H1 (cell line): ENCODE data around the gene BMF. TPM values are rescaled to one million over a fixed set of nuclear protein-coding genes. Genes with fewer than 3 reads are reported as not detected.
A peak's percentile ranks its signal among the peaks of the same experiment; 100 is the strongest.

ENCODE experiments used
- CTCF ChIA-PET: fragments of 300-600 bp; sonication (Branson Sonifier 250); formaldehyde crosslinking; loops from one replicate; lab custom pipeline; 2021; ENCODE audit not compliant: partially characterized antibody; lab: Charles Lee
- POLR2A ChIA-PET: fragments of 300-600 bp; sonication (Branson Sonifier 250); formaldehyde crosslinking; loops from one replicate; lab custom pipeline; 2021; ENCODE audit warnings: inconsistent platforms; ENCODE audit not compliant: partially characterized antibody; lab: Charles Lee
- DNase-seq, 2 experiments: peaks; one replicate each; pipeline versions ENCODE4 v3.0.0 to v3.0.0-alpha.2; 2010 to 2022; ENCODE audit warnings: low spot score in 2 of 2, low read depth in 1 of 2, mixed read lengths in 1 of 2
- FAIRE-seq: peaks from 2 replicates; lab custom pipeline; 2011; peaks lifted over from hg19 to GRCh38; lab: Jason Lieb, UNC
- H2AFZ ChIP-seq: 2 replicates; pipeline ENCODE4 v1.8.1; 2012; ENCODE audit warnings: low read length, inconsistent platforms
- H2AK5ac ChIP-seq: 2 replicates; pipeline ENCODE4 v1.6.1; 2013; ENCODE audit warnings: low read depth, low read length
- H2BK120ac ChIP-seq: replicated peaks from 2 replicates; pipeline ENCODE3; 2013; ENCODE audit warnings: low read depth, low read length, inconsistent platforms
- H2BK12ac ChIP-seq: 2 replicates; pipeline ENCODE4 v1.6.1; 2013; ENCODE audit warnings: low read depth, low read length
- H2BK15ac ChIP-seq: 2 replicates; pipeline ENCODE4 v1.6.1; 2013; ENCODE audit warnings: low read length
- H2BK20ac ChIP-seq: 2 replicates; pipeline ENCODE4 v1.6.1; 2013; ENCODE audit warnings: low read length
- H2BK5ac ChIP-seq: 2 replicates; pipeline ENCODE4 v1.6.1; 2013; ENCODE audit warnings: low read depth, low read length
- H3K14ac ChIP-seq: 2 replicates; pipeline ENCODE4 v1.6.1; 2013; ENCODE audit warnings: inconsistent platforms; ENCODE audit not compliant: insufficient read length
- H3K18ac ChIP-seq: 2 replicates; pipeline ENCODE4 v1.6.1; 2013; ENCODE audit warnings: low read length; ENCODE audit errors: extremely low read depth
- H3K23ac ChIP-seq: 2 replicates; pipeline ENCODE4 v1.6.1; 2013; ENCODE audit warnings: inconsistent platforms; ENCODE audit not compliant: insufficient read length
- H3K23me2 ChIP-seq: 2 replicates; pipeline ENCODE4 v1.6.1; 2013; ENCODE audit warnings: low read depth, low read length
- H3K27ac ChIP-seq: 2 replicates; pipeline ENCODE4 v1.6.1; 2011; ENCODE audit warnings: low read depth, low read length, inconsistent platforms
- H3K27me3 ChIP-seq, 4 experiments: replicated peaks in 1 of 4; 1 replicate in 1 of 4; 2 replicates in 3 of 4; pipeline versions ENCODE4 v1.6.1 to v1.8.1; 2011 to 2013; ENCODE audit warnings: low read length in 3 of 4, mild to moderate bottlenecking in 3 of 4, inconsistent platforms in 2 of 4, mixed read lengths in 2 of 4, moderate library complexity in 1 of 4; ENCODE audit not compliant: control insufficient read depth in 3 of 4, insufficient read depth in 3 of 4; ENCODE audit errors: extremely low read depth in 1 of 4
- H3K36me3 ChIP-seq, 4 experiments: 2 replicates each; pipeline versions ENCODE4 v1.6.1 to v1.8.1; 2011 to 2013; ENCODE audit warnings: mild to moderate bottlenecking in 4 of 4, low read length in 3 of 4, moderate library complexity in 2 of 4, control low read depth in 1 of 4, inconsistent platforms in 1 of 4; ENCODE audit not compliant: insufficient read depth in 4 of 4, control insufficient read depth in 2 of 4
- H3K4ac ChIP-seq: replicated peaks from 2 replicates; pipeline ENCODE3; 2013; ENCODE audit warnings: low read length, low read depth, mixed read lengths, inconsistent platforms; ENCODE audit not compliant: insufficient read length
- H3K4me1 ChIP-seq, 4 experiments: replicated peaks in 1 of 4; 1 replicate in 1 of 4; 2 replicates in 3 of 4; pipeline versions ENCODE4 v1.6.1 to v1.8.1; 2011 to 2013; ENCODE audit warnings: low read length in 3 of 4, inconsistent platforms in 2 of 4, mixed read lengths in 1 of 4; ENCODE audit not compliant: insufficient read depth in 4 of 4, control insufficient read depth in 3 of 4
- H3K4me2 ChIP-seq, 2 experiments: 2 replicates each; pipeline versions ENCODE4 v1.6.1 to v1.8.1; 2011 to 2013; ENCODE audit warnings: low read depth in 2 of 2, low read length in 2 of 2, control low read depth in 1 of 2, inconsistent platforms in 1 of 2, mild to moderate bottlenecking in 1 of 2; ENCODE audit not compliant: insufficient read depth in 1 of 2
- H3K4me3 ChIP-seq, 4 experiments: fragments of 200-600, 300-600 bp in 1 of 4; sonication (generic), shearing (Covaris generic), sonication (Bioruptor Twin) in 1 of 4; 2 replicates each; pipeline versions ENCODE4 v1.5.1 to v1.8.1; 2011 to 2016; ENCODE audit warnings: low read length in 4 of 4, low read depth in 3 of 4, control low read depth in 2 of 4, inconsistent platforms in 2 of 4, mild to moderate bottlenecking in 2 of 4, mixed read lengths in 1 of 4, moderate library complexity in 1 of 4; ENCODE audit not compliant: insufficient read depth in 2 of 4; ENCODE audit errors: extremely low read depth in 1 of 4
- H3K56ac ChIP-seq: replicated peaks from 2 replicates; pipeline ENCODE3; 2013; ENCODE audit warnings: low read depth, mild to moderate bottlenecking, mixed read lengths, low read length, inconsistent platforms; ENCODE audit not compliant: insufficient read length
- H3K79me1 ChIP-seq: 2 replicates; pipeline ENCODE4 v1.6.1; 2013; ENCODE audit warnings: low read depth, low read length, control low read depth
- H3K79me2 ChIP-seq, 2 experiments: 2 replicates each; pipeline versions ENCODE4 v1.6.1 to v1.8.1; 2012 to 2013; ENCODE audit warnings: low read length in 2 of 2, mild to moderate bottlenecking in 2 of 2, inconsistent platforms in 1 of 2; ENCODE audit not compliant: insufficient read depth in 2 of 2, control insufficient read depth in 1 of 2
- H3K9ac ChIP-seq, 4 experiments: replicated peaks in 1 of 4; 1 replicate in 1 of 4; 2 replicates in 3 of 4; pipeline versions ENCODE4 v1.6.1 to v1.8.1; 2011 to 2013; ENCODE audit warnings: low read depth in 3 of 4, low read length in 3 of 4, control low read depth in 2 of 4, mild to moderate bottlenecking in 2 of 4, moderate library complexity in 2 of 4, inconsistent platforms in 1 of 4; ENCODE audit errors: extremely low read depth in 1 of 4
- H3K9me3 ChIP-seq, 2 experiments: 2 replicates each; pipeline versions ENCODE4 v1.6.1 to v1.8.1; 2012 to 2013; ENCODE audit warnings: mild to moderate bottlenecking in 2 of 2, moderate library complexity in 2 of 2, control low read depth in 1 of 2, inconsistent platforms in 1 of 2, low read depth in 1 of 2, low read length in 1 of 2, mixed read lengths in 1 of 2; ENCODE audit not compliant: insufficient read depth in 2 of 2
- H4K20me1 ChIP-seq, 2 experiments: replicated peaks in 1 of 2; 2 replicates each; pipeline versions ENCODE3 to v1.8.1; 2011 to 2013; ENCODE audit warnings: inconsistent platforms in 2 of 2, low read length in 2 of 2, mild to moderate bottlenecking in 1 of 2; ENCODE audit not compliant: insufficient read depth in 2 of 2, control insufficient read depth in 1 of 2
- H4K5ac ChIP-seq: 2 replicates; pipeline ENCODE4 v1.6.1; 2013; ENCODE audit warnings: low read length, low read depth, mixed read lengths, inconsistent platforms; ENCODE audit not compliant: insufficient read length
- H4K8ac ChIP-seq: 2 replicates; pipeline ENCODE4 v1.8.0; 2013; ENCODE audit warnings: mild to moderate bottlenecking, moderate library complexity, low read length, inconsistent platforms; ENCODE audit not compliant: insufficient read depth; ENCODE audit errors: extremely low read depth
- H4K91ac ChIP-seq: replicated peaks from 2 replicates; pipeline ENCODE3; 2013; ENCODE audit warnings: low read length, mixed read lengths, inconsistent platforms; ENCODE audit not compliant: insufficient read length
- RAD21 ChIP-seq, 2 experiments: IDR thresholded peaks in 1 of 2; conservative IDR thresholded peaks in 1 of 2; 2 replicates each; pipeline ENCODE4 v1.6.1; 2011; ENCODE audit warnings: low read depth in 2 of 2, low read length in 2 of 2, improper control_type of control experiment in 1 of 2, inconsistent platforms in 1 of 2, mild to moderate bottlenecking in 1 of 2, moderate library complexity in 1 of 2
- TAF7 ChIP-seq: optimal IDR thresholded peaks from 2 replicates; pipeline ENCODE3; 2011; ENCODE audit warnings: low read depth, mild to moderate bottlenecking, inconsistent platforms, low read length, moderate library complexity, borderline replicate concordance
- WGBS, 2 experiments: shearing (Covaris generic) in 1 of 2; methylation state at CpG; one replicate each; pipeline versions ENCODE4 v1.1.6 to v1.1.7; 2013 to 2015; ENCODE audit warnings: low lambda C conversion rate in 2 of 2, mixed read lengths in 2 of 2, inconsistent platforms in 1 of 2, low coverage in 1 of 2, missing lambda C conversion rate in 1 of 2; ENCODE audit not compliant: insufficient replicate concordance in 2 of 2, insufficient coverage in 1 of 2, insufficient read length in 1 of 2; ENCODE audit errors: extremely low coverage in 1 of 2, missing lambda C conversion rate in 1 of 2; 5-methylcytosine and 5-hydroxymethylcytosine counted together
- polyA plus RNA-seq, 7 experiments: library from polyadenylated mRNA; depleted of rRNA in 3 of 7; stranded (reverse) in 5 of 7; unstranded in 2 of 7; fragments of >200 nt in 5 of 7; fragments of 200-250 nt in 2 of 7; gene quantifications; 1 replicate in 5 of 7; 2 replicates in 1 of 7; 4 replicates in 1 of 7; pipeline versions ENCODE4 v1.2.1 to v1.2.3, GENCODE V29; 2011 to 2013; ENCODE audit warnings: missing spikeins in 2 of 7, mixed read lengths in 2 of 7
- total RNA-seq: library from RNA; stranded (reverse); fragmentation: NEBNext Ultra II Directional; extraction: Animal tissue kit (Norgen Biotek cat#: 25700); gene quantifications from 2 replicates; pipeline ENCODE4 v1.2.1, GENCODE V29; 2021
- TF ChIP-seq, protein P1 (sequence below), 3 experiments: IDR thresholded peaks; 1 replicate in 2 of 3; 2 replicates in 1 of 3; pipeline versions ENCODE4 v1.5.1 to v1.6.1; 2011; ENCODE audit warnings: low read length in 3 of 3, mild to moderate bottlenecking in 3 of 3, inconsistent platforms in 2 of 3, low read depth in 1 of 3, moderate library complexity in 1 of 3; ENCODE audit not compliant: insufficient read depth in 1 of 3; ENCODE audit errors: control extremely low read depth in 1 of 3

Gene BMF
- total and polyA plus RNA-seq, 2 of the 8 experiments (the other 6 are each of a cell fraction or from before 2014, with no cell fraction given), result 21.2 to 24.2 TPM

DNA sequence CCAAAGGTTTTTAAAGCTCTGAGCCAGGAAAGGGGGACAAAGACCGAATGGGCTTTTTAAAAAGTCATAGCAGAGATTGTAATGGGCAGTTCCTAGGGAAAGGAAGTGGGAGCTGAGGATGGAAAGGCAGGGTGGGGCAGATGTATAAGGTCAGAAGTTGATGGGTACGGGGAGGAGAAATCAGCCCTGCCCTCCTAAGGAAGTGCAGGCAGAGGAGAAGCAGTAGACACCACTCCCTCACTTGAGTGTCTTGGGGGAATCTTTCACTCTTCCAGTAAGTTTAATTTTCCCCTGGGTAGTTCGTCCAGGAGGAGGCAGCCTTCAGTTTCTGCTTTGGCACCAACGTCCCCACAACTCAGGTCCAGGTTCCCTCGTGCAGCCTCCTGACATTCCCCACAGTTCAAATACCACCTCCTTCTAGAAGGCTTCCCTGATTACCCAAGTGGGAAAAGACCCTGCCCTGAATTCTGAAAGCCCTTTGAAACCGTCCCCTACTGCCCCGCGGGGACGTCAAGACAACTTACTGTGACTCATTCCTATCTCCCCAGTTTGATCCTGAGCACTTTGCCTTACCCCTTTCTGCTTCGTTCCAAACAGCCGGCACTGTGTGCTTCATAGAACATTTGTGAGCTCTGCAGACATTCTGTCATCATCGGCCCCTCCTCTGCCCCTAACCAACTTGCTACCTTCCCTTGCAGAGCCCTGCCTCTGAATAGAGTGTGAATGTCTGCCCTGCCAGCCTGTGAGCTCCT is 55.4 kb downstream of the BMF start:
- Histone ChIP-seq H2BK5ac (no peak overlapping the region), H4K20me1 (peaks cover 0 to 4% of the 10 kb centered on the region in 2 experiments), H3K18ac (no peak overlapping the region), H3K9ac (no peak overlapping the region), H3K79me1 (no peaks in the 10 kb centered on the region), H3K4me3 (no peak overlapping the region), H3K23me2 (peaks cover 6% of the 10 kb centered on the region; the same call in 1 of the 2 replicates), H3K36me3 (no peaks in the 10 kb centered on the region), H3K56ac (no peak overlapping the region), H2BK20ac (no peak overlapping the region), H2BK15ac (no peak overlapping the region), H3K79me2 (no peaks in the 10 kb centered on the region), H3K9me3 (no peaks in the 10 kb centered on the region), H3K4me2 (no peak overlapping the region), H4K91ac (no peak overlapping the region), H2BK120ac (no peak overlapping the region), H3K4me1 (peaks cover 3 to 13% (median 5%) of the 10 kb centered on the region in 4 experiments), H4K5ac (no peak overlapping the region), H3K27me3 (no peaks in the 10 kb centered on the region), H2AK5ac (no peak overlapping the region; the same call in 1 of the 2 replicates), H3K4ac (no peak overlapping the region), H3K14ac (no peak overlapping the region), H3K27ac (no peak overlapping the region), H2BK12ac (0 out of 2 replicates have a peak overlapping the region, but pooled peaks have one; percentile 7), H2AFZ (no peak overlapping the region), H4K8ac (no peak overlapping the region), H3K23ac (no peak overlapping the region)
- ChIA-PET CTCF (interaction anchor here (0.6 to 5.7 kb wide), 29 partner anchors 9 to 536 kb away, joined by 3 to 99 read pairs (median 5); partner anchors contain the start of gene BMF), POLR2A (interaction anchor here (1.0 to 2.5 kb wide), 8 partner anchors 11 to 232 kb away, joined by 3 to 10 read pairs (median 5); partner anchors contain the start of genes BMF and BUB1B)
- no peak for DNase-seq
- no peak for FAIRE-seq
- TF ChIP-seq, protein P1, sequence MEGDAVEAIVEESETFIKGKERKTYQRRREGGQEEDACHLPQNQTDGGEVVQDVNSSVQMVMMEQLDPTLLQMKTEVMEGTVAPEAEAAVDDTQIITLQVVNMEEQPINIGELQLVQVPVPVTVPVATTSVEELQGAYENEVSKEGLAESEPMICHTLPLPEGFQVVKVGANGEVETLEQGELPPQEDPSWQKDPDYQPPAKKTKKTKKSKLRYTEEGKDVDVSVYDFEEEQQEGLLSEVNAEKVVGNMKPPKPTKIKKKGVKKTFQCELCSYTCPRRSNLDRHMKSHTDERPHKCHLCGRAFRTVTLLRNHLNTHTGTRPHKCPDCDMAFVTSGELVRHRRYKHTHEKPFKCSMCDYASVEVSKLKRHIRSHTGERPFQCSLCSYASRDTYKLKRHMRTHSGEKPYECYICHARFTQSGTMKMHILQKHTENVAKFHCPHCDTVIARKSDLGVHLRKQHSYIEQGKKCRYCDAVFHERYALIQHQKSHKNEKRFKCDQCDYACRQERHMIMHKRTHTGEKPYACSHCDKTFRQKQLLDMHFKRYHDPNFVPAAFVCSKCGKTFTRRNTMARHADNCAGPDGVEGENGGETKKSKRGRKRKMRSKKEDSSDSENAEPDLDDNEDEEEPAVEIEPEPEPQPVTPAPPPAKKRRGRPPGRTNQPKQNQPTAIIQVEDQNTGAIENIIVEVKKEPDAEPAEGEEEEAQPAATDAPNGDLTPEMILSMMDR (IDR thresholded peaks at IDR 0.05; ENCODE audit: control extremely low read depth in 1 of 3, insufficient read depth in 1 of 3, low read depth in 1 of 3, low read length in 3 of 3), result peak; percentile 42 to 62 (median 50)
- TF ChIP-seq RAD21 (IDR thresholded peaks at IDR 0.05 in 1 of 2, conservative IDR thresholded peaks at IDR 0.05 in 1 of 2; ENCODE audit: low read depth in 2 of 2, low read length in 2 of 2), result peak; percentile 69 to 71
- TF ChIP-seq TAF7, result no peak
- 65% methylated on average over 12 of the region's 12 CpGs; no CpG with 5 or more reads in 1 of the 2 experiments for WGBS, 2 experiments
